HL-60 (cell line): ENCODE measurements around the gene CIT.

ENCODE experiments used
- POLR2AphosphoS5 ChIP-seq: IDR thresholded peaks from 2 replicates; pipeline ENCODE4 v1.6.1; 2012; ENCODE audit warnings: low read depth
- TF ChIP-seq, protein P1 (sequence below): IDR thresholded peaks from one replicate; pipeline ENCODE4 v1.5.1; 2011; ENCODE audit warnings: low read length, control low read depth, inconsistent platforms; ENCODE audit not compliant: insufficient read depth
- TF ChIP-seq, protein P2 (sequence below): IDR thresholded peaks from 2 replicates; pipeline ENCODE4 v1.6.1; 2012; ENCODE audit warnings: low read depth; ENCODE audit not compliant: insufficient replicate concordance

GRCh38 chr12:119740830-119741229 lies 136.3 kb downstream of the CIT start:
- TF ChIP-seq, protein P1, sequence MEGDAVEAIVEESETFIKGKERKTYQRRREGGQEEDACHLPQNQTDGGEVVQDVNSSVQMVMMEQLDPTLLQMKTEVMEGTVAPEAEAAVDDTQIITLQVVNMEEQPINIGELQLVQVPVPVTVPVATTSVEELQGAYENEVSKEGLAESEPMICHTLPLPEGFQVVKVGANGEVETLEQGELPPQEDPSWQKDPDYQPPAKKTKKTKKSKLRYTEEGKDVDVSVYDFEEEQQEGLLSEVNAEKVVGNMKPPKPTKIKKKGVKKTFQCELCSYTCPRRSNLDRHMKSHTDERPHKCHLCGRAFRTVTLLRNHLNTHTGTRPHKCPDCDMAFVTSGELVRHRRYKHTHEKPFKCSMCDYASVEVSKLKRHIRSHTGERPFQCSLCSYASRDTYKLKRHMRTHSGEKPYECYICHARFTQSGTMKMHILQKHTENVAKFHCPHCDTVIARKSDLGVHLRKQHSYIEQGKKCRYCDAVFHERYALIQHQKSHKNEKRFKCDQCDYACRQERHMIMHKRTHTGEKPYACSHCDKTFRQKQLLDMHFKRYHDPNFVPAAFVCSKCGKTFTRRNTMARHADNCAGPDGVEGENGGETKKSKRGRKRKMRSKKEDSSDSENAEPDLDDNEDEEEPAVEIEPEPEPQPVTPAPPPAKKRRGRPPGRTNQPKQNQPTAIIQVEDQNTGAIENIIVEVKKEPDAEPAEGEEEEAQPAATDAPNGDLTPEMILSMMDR: no peak
- TF ChIP-seq POLR2AphosphoS5: no peak
- TF ChIP-seq, protein P2, sequence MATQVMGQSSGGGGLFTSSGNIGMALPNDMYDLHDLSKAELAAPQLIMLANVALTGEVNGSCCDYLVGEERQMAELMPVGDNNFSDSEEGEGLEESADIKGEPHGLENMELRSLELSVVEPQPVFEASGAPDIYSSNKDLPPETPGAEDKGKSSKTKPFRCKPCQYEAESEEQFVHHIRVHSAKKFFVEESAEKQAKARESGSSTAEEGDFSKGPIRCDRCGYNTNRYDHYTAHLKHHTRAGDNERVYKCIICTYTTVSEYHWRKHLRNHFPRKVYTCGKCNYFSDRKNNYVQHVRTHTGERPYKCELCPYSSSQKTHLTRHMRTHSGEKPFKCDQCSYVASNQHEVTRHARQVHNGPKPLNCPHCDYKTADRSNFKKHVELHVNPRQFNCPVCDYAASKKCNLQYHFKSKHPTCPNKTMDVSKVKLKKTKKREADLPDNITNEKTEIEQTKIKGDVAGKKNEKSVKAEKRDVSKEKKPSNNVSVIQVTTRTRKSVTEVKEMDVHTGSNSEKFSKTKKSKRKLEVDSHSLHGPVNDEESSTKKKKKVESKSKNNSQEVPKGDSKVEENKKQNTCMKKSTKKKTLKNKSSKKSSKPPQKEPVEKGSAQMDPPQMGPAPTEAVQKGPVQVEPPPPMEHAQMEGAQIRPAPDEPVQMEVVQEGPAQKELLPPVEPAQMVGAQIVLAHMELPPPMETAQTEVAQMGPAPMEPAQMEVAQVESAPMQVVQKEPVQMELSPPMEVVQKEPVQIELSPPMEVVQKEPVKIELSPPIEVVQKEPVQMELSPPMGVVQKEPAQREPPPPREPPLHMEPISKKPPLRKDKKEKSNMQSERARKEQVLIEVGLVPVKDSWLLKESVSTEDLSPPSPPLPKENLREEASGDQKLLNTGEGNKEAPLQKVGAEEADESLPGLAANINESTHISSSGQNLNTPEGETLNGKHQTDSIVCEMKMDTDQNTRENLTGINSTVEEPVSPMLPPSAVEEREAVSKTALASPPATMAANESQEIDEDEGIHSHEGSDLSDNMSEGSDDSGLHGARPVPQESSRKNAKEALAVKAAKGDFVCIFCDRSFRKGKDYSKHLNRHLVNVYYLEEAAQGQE: no peak
